RPMI8226 (cell line): Measurements from ENCODE around the gene RAB21.
A peak's percentile ranks its signal among the peaks of the same experiment; 100 is the strongest.
"Not testable (repeated sequence)": the region's sequence is repeated elsewhere in the genome, so short reads cannot be mapped to it uniquely, and the experiment has no call there.

Experiments
- DNase-seq: peaks from one replicate; pipeline ENCODE4 v3.0.0-alpha.2; 2015

RAB21 gene

GRCh38 chr12:71755146-71755892 is 656 bp downstream of the RAB21 start:
- peak; percentile 50 for DNase-seq

- DNase-seq, result no peak
Measured at GRCh38 chr12:71756054-71756690, 1.5 kb downstream of the RAB21 start.

- no peak for DNase-seq
Measured at GRCh38 chr12:71759941-71760340, 5.3 kb downstream of the RAB21 start.

GRCh38 chr12:71760471-71760870 is 5.8 kb downstream of the RAB21 start:
- no peak for DNase-seq

- not testable (repeated sequence) for DNase-seq
Measured at GRCh38 chr12:71761354-71761753, 6.7 kb downstream of the RAB21 start.

GRCh38 chr12:71763677-71764379 is 9.2 kb downstream of the RAB21 start:
- no peak for DNase-seq

GRCh38 chr12:71764587-71765321 is 10.1 kb downstream of the RAB21 start:
- DNase-seq, result no peak

GRCh38 chr12:71766202-71766601 is 11.5 kb downstream of the RAB21 start:
- no peak for DNase-seq

GRCh38 chr12:71767183-71767582 is 12.5 kb downstream of the RAB21 start:
- no peak for DNase-seq

- DNase-seq, result no peak
Measured at GRCh38 chr12:71768900-71769299, 14.2 kb downstream of the RAB21 start.

- no peak for DNase-seq
Measured at GRCh38 chr12:71771069-71771468, 16.4 kb downstream of the RAB21 start.

- no peak for DNase-seq
Measured at GRCh38 chr12:71772735-71773134, 18.1 kb downstream of the RAB21 start.

- DNase-seq, result peak; percentile 49
Measured at GRCh38 chr12:71780237-71780822, 25.7 kb downstream of the RAB21 start.

GRCh38 chr12:71782017-71782416 is 27.4 kb downstream of the RAB21 start:
- no peak for DNase-seq

- DNase-seq, result no peak
Measured at GRCh38 chr12:71786829-71787228, 32.2 kb downstream of the RAB21 start.

- DNase-seq, result no peak
Measured at GRCh38 chr12:71787580-71787979, 32.9 kb downstream of the RAB21 start.

- no peak for DNase-seq
Measured at GRCh38 chr12:71790331-71790730, 35.7 kb downstream of the RAB21 start.

- no peak for DNase-seq
Measured at GRCh38 chr12:71791473-71792150, 36.9 kb downstream of the RAB21 start.

GRCh38 chr12:71792599-71792998 is 37.9 kb downstream of the RAB21 start:
- DNase-seq, result no peak

GRCh38 chr12:71795901-71796300 is 41.2 kb downstream of the RAB21 start:
- no peak for DNase-seq

- no peak for DNase-seq
Measured at GRCh38 chr12:71797531-71797930, 42.9 kb downstream of the RAB21 start.

- DNase-seq, result no peak
Measured at GRCh38 chr12:71799106-71799505, 44.4 kb downstream of the RAB21 start.
